ENCODE data around the gene EML4. TPM values are rescaled to one million over a fixed set of nuclear protein-coding genes. Genes with fewer than 3 reads are reported as not detected.

The EML4 gene
- polyA plus RNA-seq, 1 of the 3 experiments (the other 2 are of a cell fraction) = 35.0 TPM

DNA sequence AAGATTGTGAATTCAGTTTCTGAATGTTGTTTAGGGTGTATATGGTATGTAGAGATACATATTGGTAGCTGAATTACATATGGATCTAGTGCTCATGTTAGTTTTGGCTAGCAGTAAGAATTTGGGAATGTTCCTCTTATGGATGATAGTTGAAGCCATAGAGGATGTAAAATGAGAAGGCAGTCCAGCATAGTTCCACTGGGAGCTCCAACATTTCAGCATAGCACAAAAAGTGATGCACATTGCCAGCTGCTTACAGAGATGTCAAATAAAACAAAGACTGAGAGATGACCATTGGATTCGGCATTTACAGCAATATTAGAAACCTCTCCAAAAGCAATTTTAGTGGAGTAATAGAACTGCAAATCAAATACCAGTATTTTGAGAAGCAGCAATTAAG is 77.4 kb downstream of the EML4 start:
- Histone ChIP-seq H2AFZ (ENCODE audit: low read depth) (no peak overlapping the region), H3K36me3 (replicated peaks in 1 of 2; ENCODE audit: control insufficient read depth in 1 of 2, insufficient read depth in 2 of 2, low read length in 1 of 2) (peaks cover 34 to 54% of the 10 kb centered on the region in 2 experiments), H3K4me3 (ENCODE audit: low read depth in 2 of 2, low read length in 1 of 2) (no peak overlapping the region), H3K9ac (no peak overlapping the region), H3K4me1 (ENCODE audit: control insufficient read depth in 1 of 2, insufficient read depth in 2 of 2, low read depth in 1 of 2, low read length in 1 of 2) (no peaks in the 10 kb centered on the region; a peak in 1 of 4 replicates), H3K27ac (ENCODE audit: low read depth in 2 of 2, low read length in 1 of 2) (no peak overlapping the region), H3K27me3 (ENCODE audit: insufficient read depth) (no peaks in the 10 kb centered on the region), H3K9me2 (no peaks in the 10 kb centered on the region), H3F3A (replicated peaks; ENCODE audit: insufficient read depth) (no peaks in the 10 kb centered on the region), H3K9me3 (no peaks in the 10 kb centered on the region; the same call in 1 of the 2 replicates), H3K79me2 (ENCODE audit: insufficient read depth) (peaks cover 30% of the 10 kb centered on the region), H4K20me1 (ENCODE audit: insufficient read depth) (no peaks in the 10 kb centered on the region), H3K4me2 (no peak overlapping the region)
- WGBS (ENCODE audit: low lambda C conversion rate) = 97% methylated on average over 1 of the region's 1 CpG
- ChIA-PET POLR2A (no interaction called here), CTCF (interaction anchor here (0.6 to 1.0 kb wide), 5 partner anchors 8 to 151 kb away, joined by 3 read pairs; no protein-coding TSS in a partner anchor)
- DNase-seq = no peak
- TF ChIP-seq IRF3 (IDR thresholded peaks at IDR 0.05; ENCODE audit: low read depth, low read length) = no peak
- TF ChIP-seq CHD2 (IDR thresholded peaks at IDR 0.05; ENCODE audit: low read length, partially characterized antibody) = no peak
- TF ChIP-seq MEF2A (IDR thresholded peaks at IDR 0.05; ENCODE audit: borderline replicate concordance, low read depth) = no peak
- no peak for TF ChIP-seq EZH2phosphoT487 (IDR thresholded peaks at IDR 0.05; ENCODE audit: borderline replicate concordance, low read depth)
- TF ChIP-seq SMC3 (IDR thresholded peaks at IDR 0.05; ENCODE audit: low read depth, low read length) = no peak
- TF ChIP-seq USF1 (IDR thresholded peaks at IDR 0.05; ENCODE audit: borderline replicate concordance, low read depth) = no peak
- TF ChIP-seq FOSL2 (IDR thresholded peaks at IDR 0.05; ENCODE audit: borderline replicate concordance, low read depth) = no peak
- TF ChIP-seq RFX5 (IDR thresholded peaks at IDR 0.05; ENCODE audit: low read length) = no peak
- TF ChIP-seq MXI1 (IDR thresholded peaks at IDR 0.05; ENCODE audit: low read depth, low read length) = no peak
- TF ChIP-seq ZBTB33 (IDR thresholded peaks at IDR 0.05; ENCODE audit: borderline replicate concordance, low read depth) = no peak

GRCh38 chr2:42248846-42249245 is 79.7 kb downstream of the EML4 start:
- TF ChIP-seq TEAD4 (IDR thresholded peaks at IDR 0.05; ENCODE audit: borderline replicate concordance, insufficient read depth) (no peak), EZH2phosphoT487 (IDR thresholded peaks at IDR 0.05; ENCODE audit: borderline replicate concordance, low read depth) (no peak), CHD2 (IDR thresholded peaks at IDR 0.05; ENCODE audit: low read length, partially characterized antibody) (no peak)
- POLR2A ChIA-PET = no interaction called here

More at GRCh38 chr2:42248846-42249245, 79.7 kb downstream of the EML4 start:
- CTCF ChIA-PET = interaction anchor here (1.0 to 1.4 kb wide), 4 partner anchors 9 to 162 kb away, joined by 3 to 5 read pairs (median 4); no protein-coding TSS in a partner anchor
- H3F3A ChIP-seq (replicated peaks; ENCODE audit: insufficient read depth) = no peaks in the 10 kb centered on the region
- H3K9ac ChIP-seq = no peak overlapping the region
- H3K9me3 ChIP-seq = no peaks in the 10 kb centered on the region; the same call in 1 of the 2 replicates
- no peaks in the 10 kb centered on the region; a peak in 1 of 4 replicates for H3K4me1 ChIP-seq (ENCODE audit: control insufficient read depth in 1 of 2, insufficient read depth in 2 of 2, low read depth in 1 of 2, low read length in 1 of 2)
- no peak overlapping the region for H2AFZ ChIP-seq (ENCODE audit: low read depth)
- no peaks in the 10 kb centered on the region for H4K20me1 ChIP-seq (ENCODE audit: insufficient read depth)
- 98% methylated on average over 1 of the region's 1 CpG for WGBS (ENCODE audit: low lambda C conversion rate)
- H3K9me2 ChIP-seq = no peaks in the 10 kb centered on the region
- H3K36me3 ChIP-seq (replicated peaks in 1 of 2; ENCODE audit: control insufficient read depth in 1 of 2, insufficient read depth in 2 of 2, low read length in 1 of 2) = peaks cover 34 to 65% of the 10 kb centered on the region in 2 experiments
- no peak for DNase-seq
- H3K27me3 ChIP-seq (ENCODE audit: insufficient read depth) = no peaks in the 10 kb centered on the region
- no peak overlapping the region for H3K4me2 ChIP-seq
- no peak overlapping the region for H3K4me3 ChIP-seq (ENCODE audit: low read depth in 2 of 2, low read length in 1 of 2)
- H3K27ac ChIP-seq (ENCODE audit: low read depth in 2 of 2, low read length in 1 of 2) = no peak overlapping the region
- peaks cover 15% of the 10 kb centered on the region for H3K79me2 ChIP-seq (ENCODE audit: insufficient read depth)

Measured in SK-N-SH (cell line).